ENCODE measurements around the gene ZNF576. TPM values are rescaled to one million over a fixed set of nuclear protein-coding genes. Genes with fewer than 3 reads are reported as not detected.

Gene ZNF576
- total and polyA plus RNA-seq, 4 donors = 6.9 to 14.9 (median 10.9) TPM

DNA sequence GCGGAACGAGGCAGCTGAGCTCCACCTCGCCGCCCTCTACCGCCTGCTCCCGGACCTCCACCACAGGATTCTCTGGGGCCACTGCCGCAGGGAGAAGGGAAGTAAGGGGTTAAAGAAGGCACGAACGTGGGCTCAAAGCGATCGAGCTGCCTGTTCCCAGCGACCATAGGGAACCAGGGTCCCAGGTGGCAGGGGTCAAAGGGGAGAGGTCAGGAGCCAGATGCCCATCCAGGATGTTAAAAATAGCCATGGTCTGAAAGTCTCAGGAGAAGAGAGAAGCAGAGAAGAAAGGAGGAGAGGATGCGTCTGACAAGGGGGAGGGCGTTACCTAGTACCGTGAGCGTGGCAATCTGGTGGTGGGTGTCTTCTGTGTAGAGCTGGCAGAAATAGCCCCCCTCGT lies 30.4 kb downstream of the ZNF576 start:
- TF ChIP-seq RXRA (IDR thresholded peaks at IDR 0.05) (no peak), HNF4G (IDR thresholded peaks at IDR 0.05) (no peak), RAD21 (IDR thresholded peaks at IDR 0.05) (no peak), EGR1 (IDR thresholded peaks at IDR 0.05; ENCODE audit: low read depth in 2 of 2) (no peak), ZBTB33 (IDR thresholded peaks at IDR 0.05) (no peak), FOXA1 (IDR thresholded peaks at IDR 0.05) (no peak), REST (IDR thresholded peaks at IDR 0.05) (no peak), FOXA2 (IDR thresholded peaks at IDR 0.05) (no peak), NR2F2 (IDR thresholded peaks at IDR 0.05) (no peak), YY1 (IDR thresholded peaks at IDR 0.05) (no peak), SP1 (IDR thresholded peaks at IDR 0.05) (no peak), TAF1 (conservative IDR thresholded peaks at IDR 0.05) (no peak), GABPA (IDR thresholded peaks at IDR 0.05 in 1 of 2, conservative IDR thresholded peaks at IDR 0.05 in 1 of 2) (no peak), MAX (IDR thresholded peaks at IDR 0.05) (no peak), HNF4A (conservative IDR thresholded peaks at IDR 0.05) (no peak)
- TF ChIP-seq, protein P1, sequence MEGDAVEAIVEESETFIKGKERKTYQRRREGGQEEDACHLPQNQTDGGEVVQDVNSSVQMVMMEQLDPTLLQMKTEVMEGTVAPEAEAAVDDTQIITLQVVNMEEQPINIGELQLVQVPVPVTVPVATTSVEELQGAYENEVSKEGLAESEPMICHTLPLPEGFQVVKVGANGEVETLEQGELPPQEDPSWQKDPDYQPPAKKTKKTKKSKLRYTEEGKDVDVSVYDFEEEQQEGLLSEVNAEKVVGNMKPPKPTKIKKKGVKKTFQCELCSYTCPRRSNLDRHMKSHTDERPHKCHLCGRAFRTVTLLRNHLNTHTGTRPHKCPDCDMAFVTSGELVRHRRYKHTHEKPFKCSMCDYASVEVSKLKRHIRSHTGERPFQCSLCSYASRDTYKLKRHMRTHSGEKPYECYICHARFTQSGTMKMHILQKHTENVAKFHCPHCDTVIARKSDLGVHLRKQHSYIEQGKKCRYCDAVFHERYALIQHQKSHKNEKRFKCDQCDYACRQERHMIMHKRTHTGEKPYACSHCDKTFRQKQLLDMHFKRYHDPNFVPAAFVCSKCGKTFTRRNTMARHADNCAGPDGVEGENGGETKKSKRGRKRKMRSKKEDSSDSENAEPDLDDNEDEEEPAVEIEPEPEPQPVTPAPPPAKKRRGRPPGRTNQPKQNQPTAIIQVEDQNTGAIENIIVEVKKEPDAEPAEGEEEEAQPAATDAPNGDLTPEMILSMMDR (IDR thresholded peaks at IDR 0.05; ENCODE audit: low read depth, low read length, missing input control) = no peak
- no peak for DNase-seq (ENCODE audit: low spot score)
- Histone ChIP-seq H3K4me1 (ENCODE audit: control insufficient read depth in 4 of 4, insufficient read depth in 4 of 4, low read length in 3 of 4) (no peaks in the 10 kb centered on the region), H3K27ac (ENCODE audit: low read depth in 1 of 2, low read length in 2 of 2) (no peak overlapping the region), H3K27me3 (ENCODE audit: control insufficient read depth in 4 of 4, insufficient read depth in 4 of 4, low read length in 3 of 4) (no peaks in the 10 kb centered on the region), H3K4me3 (ENCODE audit: low read depth in 1 of 3, low read length in 3 of 3) (no peak overlapping the region), H3K9ac (ENCODE audit: low read depth in 1 of 2, low read length in 2 of 2) (no peak overlapping the region), H3K36me3 (ENCODE audit: control insufficient read depth in 4 of 4, insufficient read depth in 3 of 4, low read depth in 1 of 4, low read length in 3 of 4) (no peaks in the 10 kb centered on the region), H3K9me3 (ENCODE audit: control insufficient read depth in 4 of 4, low read length in 3 of 4) (no peaks in the 10 kb centered on the region)
- 59% methylated on average over 17 of the region's 17 CpGs for WGBS

GRCh38 chr19:43628646-43629326 lies 32.4 kb downstream of the ZNF576 start:
- no peak overlapping the region for H3K4me3 ChIP-seq (ENCODE audit: low read depth in 1 of 3, low read length in 3 of 3)
- 95% methylated on average over 3 of the region's 3 CpGs for WGBS
- no peak overlapping the region for H3K9ac ChIP-seq (ENCODE audit: low read depth in 1 of 2, low read length in 2 of 2)
- no peaks in the 10 kb centered on the region for H3K36me3 ChIP-seq (ENCODE audit: control insufficient read depth in 4 of 4, insufficient read depth in 3 of 4, low read depth in 1 of 4, low read length in 3 of 4)
- no peaks in the 10 kb centered on the region for H3K27me3 ChIP-seq (ENCODE audit: control insufficient read depth in 4 of 4, insufficient read depth in 4 of 4, low read length in 3 of 4)
- no peak for DNase-seq (ENCODE audit: low spot score)
- no peaks in the 10 kb centered on the region for H3K4me1 ChIP-seq (ENCODE audit: control insufficient read depth in 4 of 4, insufficient read depth in 4 of 4, low read length in 3 of 4)
- no peak for TF ChIP-seq RXRA (IDR thresholded peaks at IDR 0.05)
- no peak for TF ChIP-seq TAF1 (conservative IDR thresholded peaks at IDR 0.05)
- TF ChIP-seq RAD21 (IDR thresholded peaks at IDR 0.05) = no peak
- no peak for TF ChIP-seq YY1 (IDR thresholded peaks at IDR 0.05)
- no peak for TF ChIP-seq FOXA2 (IDR thresholded peaks at IDR 0.05)
- TF ChIP-seq ATF3 (IDR thresholded peaks at IDR 0.05) = no peak
- TF ChIP-seq, protein P1 (IDR thresholded peaks at IDR 0.05; ENCODE audit: low read depth, low read length, missing input control) = no peak
- TF ChIP-seq HNF4A (conservative IDR thresholded peaks at IDR 0.05) = no peak
- TF ChIP-seq EGR1 (IDR thresholded peaks at IDR 0.05; ENCODE audit: low read depth in 2 of 2) = no peak
- no peak for TF ChIP-seq MAX (IDR thresholded peaks at IDR 0.05)
- no peak for TF ChIP-seq FOXA1 (IDR thresholded peaks at IDR 0.05)
- no peak overlapping the region for H3K27ac ChIP-seq (ENCODE audit: low read depth in 1 of 2, low read length in 2 of 2)
- H3K9me3 ChIP-seq (ENCODE audit: control insufficient read depth in 4 of 4, low read length in 3 of 4) = no peaks in the 10 kb centered on the region
